ENCODE data around the gene GP2. TPM values are rescaled to one million over a fixed set of nuclear protein-coding genes. Genes with fewer than 3 reads are reported as not detected.

GP2 gene
- not detected in 2 replicates for total RNA-seq

GRCh38 chr16:20327444-20328041 lies at the start of gene GP2:
GP2 (minus strand) TSS chr16:20327513; CDS start chr16:20326431, 1,082 bp downstream.

GRCh38 chr16:20352615-20353014 lies 25.3 kb upstream of the GP2 start, which contains the start of gene UMOD:
UMOD (minus strand) TSS chr16:20352715; CDS start chr16:20350737, 1,978 bp downstream.

Other genes with a start within 250 kb of the GP2 start
- not detected in 2 replicates for gene UMOD, start 25.2 kb upstream of the GP2 start, total RNA-seq
- not detected in 2 replicates for gene PDILT, start 77.2 kb upstream of the GP2 start, total RNA-seq
- gene ACSM5, start 82.0 kb upstream of the GP2 start, total RNA-seq = not detected in 2 replicates
- gene ACSM2A, start 124.0 kb upstream of the GP2 start, total RNA-seq = not detected in 2 replicates
- gene ACSM2B, start 248.9 kb upstream of the GP2 start, total RNA-seq = not detected in 2 replicates